Measurements from ENCODE around the gene R3HDM2.
A peak's percentile ranks its signal among the peaks of the same experiment; 100 is the strongest.

Gene R3HDM2

DNA sequence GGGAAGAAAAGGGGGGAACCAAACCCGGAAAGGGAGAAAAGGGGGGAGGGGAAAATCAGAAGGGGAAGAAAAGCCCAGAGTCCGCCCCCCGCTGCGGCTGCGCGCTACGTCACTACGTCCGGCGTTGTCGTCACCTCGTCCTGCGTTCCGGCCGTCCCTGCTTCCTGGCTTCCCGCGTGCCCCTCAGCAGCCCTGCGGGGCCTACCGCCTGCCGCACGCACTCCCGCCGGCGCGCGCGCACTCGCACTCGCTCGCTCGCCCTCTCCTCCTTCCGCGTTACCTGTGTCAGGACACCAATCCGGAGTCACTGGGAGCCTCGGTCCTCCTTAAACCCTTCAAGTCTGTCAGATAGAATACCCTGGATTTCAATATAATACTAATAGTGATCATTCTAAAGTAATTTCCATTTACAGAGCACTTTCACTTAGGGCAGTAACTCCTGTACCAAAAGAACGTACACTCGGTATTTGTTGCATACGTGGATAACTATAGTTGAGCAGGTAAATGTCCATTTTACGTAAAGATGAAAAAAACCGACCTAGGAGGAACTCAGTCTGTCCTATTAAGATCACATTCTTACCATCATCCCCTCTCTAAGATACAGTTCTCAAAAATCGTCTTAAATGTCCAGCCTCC lies at the start of gene R3HDM2:
Gene R3HDM2 (minus strand): TSS at position 113 of the 636 bp plus-strand sequence. CDS start 120,615 bp downstream, outside the sequence.
- peak; percentile 95 for DNase-seq (ENCODE audit: low read depth)

DNA sequence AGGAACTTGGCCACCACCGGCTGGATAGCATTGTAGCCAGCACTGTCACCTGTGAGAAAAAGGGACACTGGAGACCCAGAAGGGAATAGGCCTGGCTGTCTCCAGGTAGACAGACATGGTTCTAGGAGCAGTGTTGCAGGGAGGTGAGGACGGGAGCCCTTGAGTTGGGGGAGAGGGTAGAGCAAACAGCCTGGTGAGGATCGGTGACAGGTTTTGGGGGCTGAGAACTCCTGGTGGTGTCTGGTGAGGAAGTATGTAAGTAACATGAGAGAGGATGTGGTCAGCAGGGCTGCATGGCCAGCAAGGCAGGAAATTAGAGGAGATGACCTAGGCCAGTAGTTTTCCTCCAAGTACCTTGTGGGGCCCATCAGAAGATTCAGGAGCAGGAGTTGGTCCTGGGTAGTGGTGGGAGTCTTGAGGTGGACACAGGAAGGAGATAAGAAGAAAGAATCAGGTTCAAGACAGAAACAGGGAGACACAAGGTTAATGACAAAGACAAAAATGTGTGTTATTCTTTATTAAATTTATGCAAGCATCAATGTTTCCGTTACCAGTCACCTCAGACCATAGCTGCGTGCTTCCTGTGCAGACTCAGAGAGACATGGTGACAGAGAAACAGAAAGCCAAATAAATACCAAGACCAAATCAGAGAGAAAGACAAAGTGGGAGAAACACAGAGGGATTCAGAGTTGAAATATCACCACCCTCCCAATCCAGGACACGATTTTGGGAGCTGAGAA lies 48.7 kb upstream of the R3HDM2 start, which contains the start of gene ARHGAP9:
Gene ARHGAP9 (minus strand): TSS at position 491 of the 740 bp plus-strand sequence. CDS start 460 bp downstream, at position 31.
- no peak for DNase-seq (ENCODE audit: low read depth)

DNA sequence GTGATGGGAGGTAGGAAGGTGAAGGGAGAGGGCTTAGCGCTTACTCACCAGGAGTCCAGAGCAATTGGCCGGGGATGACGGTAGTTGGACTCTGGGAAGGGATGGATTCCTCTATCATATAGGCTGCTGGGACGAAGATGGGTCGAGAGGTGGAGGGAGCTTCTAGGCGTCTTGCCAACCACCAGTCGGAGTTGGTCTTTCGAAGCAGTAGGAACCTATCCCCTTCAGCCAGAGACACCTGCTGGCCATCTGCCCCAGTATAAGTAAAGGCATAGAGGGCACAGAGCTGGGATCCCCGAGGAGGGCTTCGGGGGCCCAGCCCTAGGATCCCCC lies 48.2 kb upstream of the R3HDM2 start:
- no peak for DNase-seq (ENCODE audit: low read depth)

DNA sequence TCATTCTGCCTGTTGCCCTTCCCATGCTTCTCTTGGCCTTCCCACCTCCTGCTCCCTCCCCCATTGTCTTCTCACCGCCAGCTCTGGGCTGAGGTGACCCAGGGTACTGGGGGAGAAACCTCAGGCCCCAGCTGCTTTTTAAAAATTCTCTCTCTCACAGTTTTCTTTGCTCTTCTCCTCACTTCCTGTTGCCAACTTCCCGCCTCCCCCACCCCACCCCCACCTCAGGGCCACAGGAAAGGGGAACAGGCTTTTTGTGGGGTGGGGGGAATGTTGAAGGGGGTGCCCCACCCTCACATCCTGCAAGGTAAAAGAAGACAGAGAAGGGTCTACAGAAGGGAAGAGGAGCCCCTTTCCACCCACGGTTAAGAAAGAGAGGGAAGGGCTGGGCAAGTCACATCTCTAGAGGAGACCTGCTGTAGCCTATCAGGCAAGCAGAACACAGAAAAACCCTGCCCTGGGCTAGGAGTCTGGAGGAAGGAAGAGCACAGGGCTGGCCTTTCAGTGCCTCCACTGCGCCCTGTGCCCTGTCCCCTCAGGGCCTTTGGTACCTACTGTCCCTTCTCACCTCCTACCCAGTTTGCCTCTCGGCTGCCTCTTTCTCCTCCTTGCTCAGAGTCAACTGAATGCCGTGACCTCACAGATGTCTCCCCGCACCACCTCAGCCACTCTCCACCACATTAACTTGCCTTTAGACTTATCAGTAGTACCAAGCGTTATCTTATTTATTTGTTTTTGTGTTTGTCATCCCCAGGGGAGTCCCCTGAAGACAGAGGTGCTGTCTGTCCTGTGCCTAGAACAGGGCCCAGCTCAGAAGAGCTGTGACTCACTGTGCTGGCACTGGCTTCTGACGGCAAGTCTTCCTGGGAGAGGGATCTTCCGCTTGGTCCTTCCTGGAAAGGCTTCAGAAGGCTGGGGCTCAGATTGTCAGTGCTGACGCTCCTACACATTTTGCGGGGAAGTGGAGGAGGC lies 47.2 kb upstream of the R3HDM2 start:
- no peak for DNase-seq (ENCODE audit: low read depth)

DNA sequence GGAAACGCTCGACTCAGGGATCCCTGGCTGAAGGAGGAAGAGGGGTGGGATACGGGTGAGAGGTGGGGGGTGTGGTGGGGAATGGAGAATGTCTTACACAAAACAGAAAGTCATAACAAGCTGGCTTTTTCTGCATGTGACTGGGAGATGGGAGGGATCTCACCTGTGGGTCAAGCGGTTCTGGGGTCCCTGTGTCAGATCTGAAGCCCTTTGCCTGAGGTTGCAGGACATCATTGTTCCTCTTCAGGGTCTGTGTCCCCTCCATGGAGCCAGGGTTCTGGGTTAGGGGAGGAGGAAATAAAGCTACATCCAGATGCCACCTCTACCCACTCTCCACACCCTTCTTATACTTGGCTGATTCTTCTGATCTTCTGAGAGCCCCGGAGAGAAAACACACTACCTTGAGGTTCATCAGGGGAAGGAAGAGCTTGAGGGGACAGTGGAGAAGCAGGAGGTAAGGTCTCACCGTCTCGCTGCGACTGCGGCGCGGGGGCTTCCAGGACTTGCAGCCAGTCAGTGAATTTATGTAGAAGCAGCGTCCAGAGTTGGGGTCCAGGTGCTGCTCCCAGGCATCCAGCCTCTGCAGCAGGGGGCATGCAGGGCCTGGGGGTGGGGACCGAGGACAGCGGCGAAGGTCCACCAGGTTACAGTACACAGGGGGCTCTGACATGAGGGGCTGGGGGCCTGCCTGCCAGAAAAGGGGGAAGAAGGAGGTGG lies 46.3 kb upstream of the R3HDM2 start:
- DNase-seq (ENCODE audit: low read depth), result no peak

DNA sequence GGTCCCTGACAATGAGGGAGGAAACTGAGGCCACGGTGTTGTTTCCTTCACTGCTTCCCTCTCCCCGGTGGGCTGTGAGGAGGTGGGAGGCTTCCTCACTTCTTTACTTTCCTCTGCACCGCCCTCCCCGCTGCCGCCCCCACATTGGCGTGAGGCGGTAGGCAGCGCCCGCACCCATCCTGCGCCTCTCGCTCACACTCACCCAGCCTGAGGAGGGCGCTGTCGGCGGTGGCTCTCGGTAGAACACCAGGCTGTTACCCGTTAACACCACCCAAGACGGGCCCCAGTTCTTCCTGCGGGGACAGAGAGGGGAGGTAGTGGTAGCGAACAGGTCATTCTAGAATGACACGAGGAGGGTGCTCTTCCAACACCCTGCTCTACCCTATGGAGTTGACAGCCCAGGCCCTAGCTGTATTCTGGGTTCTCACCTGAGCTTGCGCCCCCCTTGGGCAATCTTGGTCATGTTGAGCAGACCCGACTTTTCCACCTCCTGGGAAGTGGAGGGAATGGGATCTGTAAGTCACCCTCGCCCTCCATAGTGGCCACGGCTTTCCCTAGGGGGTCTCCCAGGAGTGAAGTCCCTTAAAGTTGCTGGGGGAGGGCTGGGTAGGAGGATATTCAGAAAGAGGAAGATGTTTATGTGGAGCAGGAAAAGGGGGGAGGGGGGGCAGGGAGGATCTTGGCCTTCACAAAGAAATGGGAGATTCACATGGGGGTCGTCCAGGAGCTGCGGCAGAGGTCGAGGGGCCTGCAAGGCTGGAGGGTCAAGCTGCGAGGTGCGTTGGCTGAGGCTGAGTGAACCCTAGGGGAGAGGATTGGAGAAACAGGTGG lies 45.5 kb upstream of the R3HDM2 start:
- no peak for DNase-seq (ENCODE audit: low read depth)

DNA sequence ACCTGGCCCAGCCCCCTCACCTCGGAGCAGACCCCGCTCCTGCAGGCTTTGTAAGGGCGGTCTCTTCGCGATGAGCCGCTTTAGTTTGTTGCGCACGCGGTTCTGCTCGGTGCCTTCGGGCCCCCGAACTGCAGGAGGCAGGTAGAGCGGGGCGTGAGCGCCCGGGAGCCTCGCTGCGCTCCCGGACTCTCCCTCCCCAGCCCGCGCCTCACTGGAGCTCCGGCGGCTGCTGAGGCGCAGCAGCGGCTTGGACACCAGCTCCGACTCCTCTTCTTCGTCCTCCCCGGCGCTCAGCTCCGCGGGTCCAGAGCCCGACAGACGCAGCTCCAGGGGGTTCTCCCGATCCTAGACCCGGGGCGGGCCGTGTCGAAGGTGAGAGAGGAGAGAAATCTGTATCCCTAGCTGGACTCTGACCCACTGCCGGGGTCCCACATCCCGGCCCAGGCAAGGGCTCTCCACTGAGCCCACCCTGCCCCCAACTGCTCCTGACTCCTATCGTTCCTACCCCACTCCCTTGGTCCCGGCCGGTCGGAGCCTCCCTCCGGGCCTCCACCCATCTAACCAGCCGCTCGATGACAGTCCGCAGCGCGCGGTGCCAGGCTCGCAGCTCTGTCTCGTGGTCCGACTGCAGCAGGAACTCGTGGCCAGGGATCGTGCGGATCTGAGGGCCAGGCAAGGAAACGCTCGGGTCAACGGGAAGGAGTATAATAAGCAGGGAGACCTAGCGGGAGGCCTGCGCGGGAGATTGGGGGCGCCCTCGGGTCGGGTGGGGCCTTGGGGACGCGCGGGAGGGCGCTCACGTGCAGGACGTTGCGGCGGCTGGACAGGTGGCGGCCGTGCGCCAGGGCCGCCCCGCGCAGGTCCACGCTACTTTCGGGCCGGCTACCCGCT lies 44.7 kb upstream of the R3HDM2 start:
- no peak for DNase-seq (ENCODE audit: low read depth)

DNA sequence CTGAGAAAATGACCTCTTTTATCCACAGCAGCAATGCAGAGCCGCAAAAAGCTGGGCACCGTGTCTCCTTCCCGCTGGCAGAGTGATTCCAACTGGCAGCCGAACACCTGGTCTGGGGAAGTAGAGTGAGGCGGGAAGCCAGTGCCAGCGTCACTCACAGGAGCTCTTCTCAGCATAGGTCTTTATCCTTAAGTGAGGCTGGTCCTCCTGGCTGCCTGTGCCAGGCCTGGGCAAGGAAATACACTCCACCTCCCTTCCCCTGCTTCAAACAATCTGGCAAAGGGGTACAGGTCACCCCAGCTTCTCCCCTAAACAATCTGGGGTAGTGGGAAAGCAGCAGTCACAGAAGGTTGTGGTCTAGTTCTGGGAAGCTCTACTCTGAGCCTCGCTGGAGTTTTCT lies 44.0 kb upstream of the R3HDM2 start:
- DNase-seq (ENCODE audit: low read depth), result no peak

DNA sequence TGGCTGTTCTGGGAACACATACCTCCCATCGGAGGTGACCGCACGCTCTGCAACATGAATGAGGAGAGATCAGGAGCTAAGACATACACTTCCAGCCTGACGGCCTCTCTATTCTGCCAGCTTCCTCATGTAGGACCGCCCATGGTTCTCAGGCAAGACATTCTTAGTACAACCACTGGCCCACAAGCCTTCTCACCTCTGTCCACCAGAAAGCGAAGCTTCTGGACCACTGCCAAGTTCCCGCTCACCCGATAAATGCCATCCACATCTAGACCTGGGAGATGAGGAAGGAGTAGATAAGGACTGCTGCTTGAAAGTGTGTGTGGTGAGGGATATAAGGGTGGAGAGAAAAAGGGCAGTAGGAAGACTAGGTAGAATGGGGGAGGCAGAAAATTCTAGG lies 43.6 kb upstream of the R3HDM2 start:
- no peak for DNase-seq (ENCODE audit: low read depth)

DNA sequence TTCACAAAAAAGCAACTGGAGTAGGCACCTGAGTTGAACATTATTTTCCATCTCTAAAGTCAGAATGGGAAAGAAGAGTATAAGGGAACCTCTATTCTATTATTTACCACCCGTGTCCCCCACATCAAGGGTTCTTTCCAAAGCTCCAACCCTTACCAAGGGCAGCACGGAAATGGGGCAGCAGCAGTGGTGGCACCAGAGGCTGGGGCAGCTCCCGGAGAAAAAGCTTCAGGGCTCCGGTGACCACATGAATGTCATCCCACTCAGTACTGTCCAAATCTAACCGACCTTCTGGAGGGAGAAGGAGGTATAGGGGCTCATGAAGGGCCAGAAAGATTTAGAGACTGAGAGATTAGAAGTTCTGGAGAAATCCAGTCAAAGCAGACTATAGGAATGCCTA lies 43.0 kb upstream of the R3HDM2 start:
- no peak for DNase-seq (ENCODE audit: low read depth)

DNA sequence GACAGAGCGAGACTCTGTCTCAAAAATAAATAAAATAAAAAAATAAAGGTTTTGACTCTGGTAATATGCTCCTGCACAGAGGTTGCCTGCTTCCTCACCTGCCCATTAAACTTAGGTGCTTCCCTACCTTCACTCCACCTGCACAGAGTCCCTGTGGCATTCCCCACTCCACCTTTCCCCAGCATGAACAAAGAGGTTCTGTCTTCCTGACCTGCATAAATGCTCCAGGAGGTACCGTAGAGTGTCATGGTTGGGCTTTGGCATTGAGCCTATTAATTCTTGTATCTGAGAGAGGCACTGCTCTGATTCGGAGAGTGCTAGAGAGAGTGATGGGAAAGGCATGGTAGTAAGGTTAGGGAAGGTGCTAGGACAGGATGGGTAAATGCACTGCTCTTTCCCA lies 42.5 kb upstream of the R3HDM2 start:
- DNase-seq (ENCODE audit: low read depth), result no peak

DNA sequence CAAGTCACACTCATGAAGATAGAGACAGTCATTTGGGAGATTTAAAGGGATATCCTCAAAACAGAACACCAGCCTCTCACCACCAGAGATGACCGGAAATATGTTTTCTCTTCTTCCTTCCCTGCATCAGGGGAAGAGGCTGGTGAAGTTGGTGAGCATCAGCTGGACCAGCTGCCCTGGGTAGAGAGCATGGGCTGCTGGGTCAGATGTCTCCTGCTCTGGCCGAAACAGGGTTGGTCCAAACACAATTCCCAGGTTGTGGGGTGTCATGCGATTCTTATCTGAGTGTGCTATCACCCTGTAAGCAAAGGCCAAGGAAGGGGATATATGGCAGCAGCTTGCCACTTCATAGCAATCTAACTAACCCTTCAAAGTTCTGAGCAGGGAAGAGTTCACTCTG lies 41.5 kb upstream of the R3HDM2 start:
- DNase-seq (ENCODE audit: low read depth), result no peak

DNA sequence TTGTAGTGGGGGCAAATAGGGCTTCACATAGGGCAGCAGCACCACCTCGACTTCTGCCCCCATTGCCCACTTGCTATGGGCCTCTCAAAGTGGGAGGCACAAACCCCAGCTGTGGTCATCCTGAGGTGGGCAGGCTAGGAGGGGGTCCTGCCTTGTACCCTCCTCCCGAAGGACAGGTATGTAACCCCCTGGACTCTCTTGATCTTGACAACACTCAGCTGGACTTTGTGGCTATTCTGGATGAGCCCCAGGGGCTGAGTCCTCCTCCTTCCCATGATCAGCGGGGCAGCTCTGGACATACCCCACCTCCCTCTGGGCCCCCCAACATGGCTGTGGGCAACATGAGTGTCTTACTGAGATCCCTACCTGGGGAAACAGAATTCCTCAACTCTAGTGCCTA lies 40.8 kb upstream of the R3HDM2 start:
- DNase-seq (ENCODE audit: low read depth), result no peak

DNA sequence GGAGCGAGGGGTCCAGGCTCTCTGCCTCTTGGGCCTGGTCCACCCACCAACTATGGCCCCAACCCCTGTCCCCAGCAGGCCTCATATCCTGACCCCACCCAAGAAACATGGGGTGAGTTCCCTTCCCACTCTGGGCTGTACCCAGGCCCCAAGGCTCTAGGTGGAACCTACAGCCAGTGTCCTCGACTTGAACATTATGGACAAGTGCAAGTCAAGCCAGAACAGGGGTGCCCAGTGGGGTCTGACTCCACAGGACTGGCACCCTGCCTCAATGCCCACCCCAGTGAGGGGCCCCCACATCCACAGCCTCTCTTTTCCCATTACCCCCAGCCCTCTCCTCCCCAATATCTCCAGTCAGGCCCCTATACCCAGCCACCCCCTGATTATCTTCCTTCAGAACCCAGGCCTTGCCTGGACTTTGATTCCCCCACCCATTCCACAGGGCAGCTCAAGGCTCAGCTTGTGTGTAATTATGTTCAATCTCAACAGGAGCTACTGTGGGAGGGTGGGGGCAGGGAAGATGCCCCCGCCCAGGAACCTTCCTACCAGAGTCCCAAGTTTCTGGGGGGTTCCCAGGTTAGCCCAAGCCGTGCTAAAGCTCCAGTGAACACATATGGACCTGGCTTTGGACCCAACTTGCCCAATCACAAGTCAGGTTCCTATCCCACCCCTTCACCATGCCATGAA lies 40.3 kb upstream of the R3HDM2 start:
- DNase-seq (ENCODE audit: low read depth), result no peak

DNA sequence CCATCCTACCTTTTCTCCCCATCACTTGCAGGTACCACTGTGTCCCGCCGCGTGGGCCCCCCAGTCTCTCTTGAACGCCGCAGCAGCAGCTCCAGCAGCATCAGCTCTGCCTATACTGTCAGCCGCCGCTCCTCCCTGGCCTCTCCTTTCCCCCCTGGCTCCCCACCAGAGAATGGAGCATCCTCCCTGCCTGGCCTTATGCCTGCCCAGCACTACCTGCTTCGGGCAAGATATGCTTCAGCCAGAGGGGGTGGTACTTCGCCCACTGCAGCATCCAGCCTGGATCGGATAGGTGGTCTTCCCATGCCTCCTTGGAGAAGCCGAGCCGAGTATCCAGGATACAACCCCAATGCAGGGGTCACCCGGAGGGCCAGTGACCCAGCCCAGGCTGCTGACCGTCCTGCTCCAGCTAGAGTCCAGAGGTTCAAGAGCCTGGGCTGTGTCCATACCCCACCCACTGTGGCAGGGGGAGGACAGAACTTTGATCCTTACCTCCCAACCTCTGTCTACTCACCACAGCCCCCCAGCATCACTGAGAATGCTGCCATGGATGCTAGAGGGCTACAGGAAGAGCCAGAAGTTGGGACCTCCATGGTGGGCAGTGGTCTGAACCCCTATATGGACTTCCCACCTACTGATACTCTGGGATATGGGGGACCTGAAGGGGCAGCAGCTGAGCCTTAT lies 39.6 kb upstream of the R3HDM2 start:
- DNase-seq (ENCODE audit: low read depth), result no peak

DNA sequence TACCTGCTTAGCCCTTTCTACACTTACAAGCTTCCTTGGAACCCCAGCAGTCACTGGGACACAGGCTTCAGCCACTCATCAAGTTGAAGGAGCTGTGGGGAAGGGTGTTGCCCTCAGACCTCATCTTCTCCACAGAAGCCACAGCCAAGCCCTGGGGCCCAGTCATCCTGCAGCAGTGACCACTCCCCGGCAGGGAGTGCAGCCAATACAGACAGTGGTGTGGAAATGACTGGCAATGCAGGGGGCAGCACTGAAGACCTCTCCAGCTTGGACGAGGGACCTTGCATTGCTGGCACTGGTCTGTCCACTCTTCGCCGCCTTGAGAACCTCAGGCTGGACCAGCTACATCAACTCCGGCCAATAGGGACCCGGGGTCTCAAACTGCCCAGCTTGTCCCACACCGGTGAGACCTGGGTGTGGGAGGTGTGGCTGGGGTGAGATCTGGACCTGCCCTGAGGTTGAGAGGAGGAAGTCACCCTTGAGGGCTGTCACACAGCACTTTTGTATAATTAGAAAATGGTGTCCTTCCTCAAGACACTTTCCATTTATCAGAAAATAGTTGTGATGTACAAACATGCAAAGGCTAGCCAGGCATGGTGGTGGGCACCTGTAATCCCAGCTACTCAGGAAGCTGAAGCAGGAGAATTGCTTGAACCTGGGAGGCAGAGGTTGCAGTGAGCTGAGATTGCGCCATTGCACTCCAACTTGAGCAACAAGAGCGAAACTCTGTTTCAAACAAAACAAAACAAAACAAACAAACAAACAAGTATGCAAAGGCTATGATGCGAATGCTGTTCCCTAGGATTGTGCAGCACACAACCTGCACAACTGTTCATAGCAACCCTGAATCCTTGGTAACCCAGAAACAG lies 38.7 kb upstream of the R3HDM2 start:
- no peak for DNase-seq (ENCODE audit: low read depth)

DNA sequence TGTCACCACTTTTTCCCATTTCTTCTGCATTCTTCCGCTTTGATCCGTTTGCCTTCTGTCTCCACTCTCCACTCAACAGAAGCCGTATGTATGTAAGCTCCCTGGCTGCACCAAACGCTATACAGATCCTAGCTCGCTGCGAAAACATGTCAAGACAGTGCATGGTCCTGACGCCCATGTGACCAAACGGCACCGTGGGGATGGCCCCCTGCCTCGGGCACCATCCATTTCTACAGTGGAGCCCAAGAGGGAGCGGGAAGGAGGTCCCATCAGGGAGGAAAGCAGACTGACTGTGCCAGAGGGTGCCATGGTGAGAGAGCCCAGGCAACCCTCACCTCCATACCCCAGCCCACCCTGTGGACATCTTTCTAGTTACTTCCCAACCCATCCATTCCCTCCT lies 37.1 kb upstream of the R3HDM2 start:
- no peak for DNase-seq (ENCODE audit: low read depth)
